IPS-15b (cell line): ENCODE measurements around the gene RPUSD1.

ENCODE experiments used
- H3K27me3 ChIP-seq: one replicate; pipeline ENCODE4 v1.6.1; 2013; ENCODE audit warnings: low read length; ENCODE audit not compliant: control insufficient read depth, insufficient read depth
- H3K36me3 ChIP-seq: one replicate; pipeline ENCODE4 v1.6.1; 2013; ENCODE audit warnings: low read length; ENCODE audit not compliant: control insufficient read depth, insufficient read depth
- H3K4me1 ChIP-seq: one replicate; pipeline ENCODE4 v1.6.1; 2013; ENCODE audit warnings: mild to moderate bottlenecking, low read length; ENCODE audit not compliant: control insufficient read depth, insufficient read depth
- H3K4me3 ChIP-seq: one replicate; pipeline ENCODE4 v1.5.1; 2013; ENCODE audit warnings: low read depth, low read length
- H3K9ac ChIP-seq: one replicate; pipeline ENCODE4 v1.6.1; 2013; ENCODE audit warnings: low read depth, mild to moderate bottlenecking, low read length
- H3K9me3 ChIP-seq: one replicate; pipeline ENCODE4 v1.6.1; 2013; ENCODE audit warnings: mild to moderate bottlenecking, low read length; ENCODE audit not compliant: control insufficient read depth, insufficient read depth

RPUSD1 gene

GRCh38 chr16:817001-817906 lies 29.1 kb upstream of the RPUSD1 start:
- Histone ChIP-seq H3K4me1 (no peaks in the 10 kb centered on the region), H3K4me3 (no peak overlapping the region), H3K9ac (no peak overlapping the region), H3K36me3 (no peaks in the 10 kb centered on the region), H3K27me3 (no peaks in the 10 kb centered on the region), H3K9me3 (no peaks in the 10 kb centered on the region)

GRCh38 chr16:815861-816260 lies 27.7 kb upstream of the RPUSD1 start:
- no peaks in the 10 kb centered on the region for H3K36me3 ChIP-seq
- no peaks in the 10 kb centered on the region for H3K27me3 ChIP-seq
- H3K4me1 ChIP-seq = no peaks in the 10 kb centered on the region
- H3K4me3 ChIP-seq = no peak overlapping the region
- no peak overlapping the region for H3K9ac ChIP-seq
- no peaks in the 10 kb centered on the region for H3K9me3 ChIP-seq

- H3K36me3 ChIP-seq = no peaks in the 10 kb centered on the region
- H3K9ac ChIP-seq = no peak overlapping the region
- H3K4me3 ChIP-seq = no peak overlapping the region
- no peaks in the 10 kb centered on the region for H3K4me1 ChIP-seq
- H3K9me3 ChIP-seq = no peaks in the 10 kb centered on the region
- no peaks in the 10 kb centered on the region for H3K27me3 ChIP-seq
These were observed 26.8 kb upstream of the RPUSD1 start for GRCh38 chr16:814974-815373.

- no peaks in the 10 kb centered on the region for H3K36me3 ChIP-seq
- no peaks in the 10 kb centered on the region for H3K27me3 ChIP-seq
- H3K9ac ChIP-seq = no peak overlapping the region
- no peaks in the 10 kb centered on the region for H3K9me3 ChIP-seq
- H3K4me1 ChIP-seq = no peaks in the 10 kb centered on the region
- no peak overlapping the region for H3K4me3 ChIP-seq
These were observed 25.8 kb upstream of the RPUSD1 start for GRCh38 chr16:813916-814412.

GRCh38 chr16:813204-813915 lies 25.2 kb upstream of the RPUSD1 start:
- Histone ChIP-seq H3K4me1 (no peaks in the 10 kb centered on the region), H3K9ac (no peak overlapping the region), H3K27me3 (no peaks in the 10 kb centered on the region), H3K9me3 (no peaks in the 10 kb centered on the region), H3K36me3 (no peaks in the 10 kb centered on the region), H3K4me3 (peak overlapping the region; percentile 39)

- H3K4me1 ChIP-seq = no peaks in the 10 kb centered on the region
- H3K9me3 ChIP-seq = no peaks in the 10 kb centered on the region
- H3K4me3 ChIP-seq = peak overlapping the region; percentile 82
- H3K9ac ChIP-seq = peak overlapping the region; percentile 61
- no peaks in the 10 kb centered on the region for H3K36me3 ChIP-seq
- peaks cover 6% of the 10 kb centered on the region for H3K27me3 ChIP-seq
These were observed 19.9 kb upstream of the RPUSD1 start for GRCh38 chr16:808085-808386.

GRCh38 chr16:807347-808084 lies 19.3 kb upstream of the RPUSD1 start:
- H3K4me1 ChIP-seq = no peaks in the 10 kb centered on the region
- H3K36me3 ChIP-seq = no peaks in the 10 kb centered on the region
- peak overlapping the region; percentile 82 for H3K4me3 ChIP-seq
- peaks cover 9% of the 10 kb centered on the region for H3K27me3 ChIP-seq
- peak overlapping the region; percentile 87 for H3K9ac ChIP-seq
- no peaks in the 10 kb centered on the region for H3K9me3 ChIP-seq

- Histone ChIP-seq H3K4me1 (no peaks in the 10 kb centered on the region), H3K9me3 (no peaks in the 10 kb centered on the region), H3K4me3 (no peak overlapping the region), H3K9ac (no peak overlapping the region), H3K36me3 (no peaks in the 10 kb centered on the region), H3K27me3 (peaks cover 11% of the 10 kb centered on the region)
These were observed 17.3 kb upstream of the RPUSD1 start for GRCh38 chr16:805474-805873.

GRCh38 chr16:804193-805048 lies 16.2 kb upstream of the RPUSD1 start:
- Histone ChIP-seq H3K9ac (no peak overlapping the region), H3K36me3 (no peaks in the 10 kb centered on the region), H3K4me1 (no peaks in the 10 kb centered on the region)

GRCh38 chr16:803754-804080 lies 15.5 kb upstream of the RPUSD1 start:
- Histone ChIP-seq H3K9ac (no peak overlapping the region), H3K27me3 (peaks cover 11% of the 10 kb centered on the region), H3K36me3 (no peaks in the 10 kb centered on the region), H3K4me1 (no peaks in the 10 kb centered on the region), H3K9me3 (no peaks in the 10 kb centered on the region), H3K4me3 (no peak overlapping the region)

More at GRCh38 chr16:804193-805048, 16.2 kb upstream of the RPUSD1 start:
- Histone ChIP-seq H3K9me3 (no peaks in the 10 kb centered on the region), H3K27me3 (peaks cover 11% of the 10 kb centered on the region), H3K4me3 (no peak overlapping the region)
